HepG2 (cell line): ENCODE measurements around the gene BST1. TPM values are rescaled to one million over a fixed set of nuclear protein-coding genes. Genes with fewer than 3 reads are reported as not detected.

Experiments
- ATAC-seq: fragments of 200-7000 bp; cut with Tn5 transposase; 3 replicates; pipeline ENCODE4 v1.9.1; 2020; ENCODE audit warnings: mild to moderate bottlenecking, moderate library complexity
- BruUV-seq: library from RNA; stranded (reverse); fragments of 400-500 nt; replicated peaks from 2 replicates; lab custom pipeline; 2021; lab: Mats Ljungman, UMichigan
- CTCF ChIA-PET: fragments of 300-600 bp; formaldehyde crosslinking; extraction: SDS; loops from one replicate; lab custom pipeline; 2021; ENCODE audit warnings: low total read pairs, inconsistent platforms, low intra/inter-chr PET ratio; lab: Yijun Ruan, JAX
- POLR2A ChIA-PET: fragments of 350-600 bp; sonication (Branson Sonifier 250); formaldehyde crosslinking; loops from one replicate; lab custom pipeline; 2020; ENCODE audit warnings: antibody characterized with exemption, inconsistent platforms; lab: Yijun Ruan, JAX
- DNase-seq: peaks from one replicate; pipeline ENCODE4 v3.0.0-alpha.2; 2015; ENCODE audit warnings: low spot score
- FAIRE-seq: peaks from 3 replicates; lab custom pipeline; 2011; peaks lifted over from hg19 to GRCh38; lab: Jason Lieb, UNC
- H2AFZ ChIP-seq: one replicate; pipeline ENCODE4 v1.6.1; 2011; ENCODE audit warnings: low read length, inconsistent platforms
- H3K27ac ChIP-seq: fragments of 300-600 bp; 3 replicates; pipeline ENCODE4 v1.8.0; 2011; ENCODE audit warnings: mixed run types, mild to moderate bottlenecking, mixed read lengths, low read length, inconsistent platforms; ENCODE audit not compliant: insufficient read depth; ENCODE audit errors: extremely low read length
- H3K27me3 ChIP-seq, 2 experiments: fragments of 200-600 bp in 1 of 2; 2 replicates in 1 of 2; 3 replicates in 1 of 2; pipeline versions ENCODE4 v1.6.0 to v1.8.0; 2011; ENCODE audit warnings: low read length in 2 of 2, mild to moderate bottlenecking in 2 of 2, moderate library complexity in 2 of 2, inconsistent platforms in 1 of 2; ENCODE audit not compliant: insufficient read depth in 2 of 2, control insufficient read depth in 1 of 2
- H3K36me3 ChIP-seq, 2 experiments: fragments of 200-600 bp in 1 of 2; replicated peaks in 1 of 2; 2 replicates in 1 of 2; 3 replicates in 1 of 2; pipeline versions ENCODE4 v1.5.1 to v1.8.0; 2011; ENCODE audit warnings: low read length in 2 of 2, inconsistent platforms in 1 of 2; ENCODE audit not compliant: insufficient read depth in 2 of 2, control insufficient read depth in 1 of 2
- H3K4me1 ChIP-seq: 2 replicates; pipeline ENCODE4 v1.5.1; 2012; ENCODE audit warnings: low read length, inconsistent platforms; ENCODE audit not compliant: insufficient read depth
- H3K4me2 ChIP-seq: 2 replicates; pipeline ENCODE4 v1.6.0; 2011; ENCODE audit warnings: low read depth, low read length, inconsistent platforms
- H3K4me3 ChIP-seq, 3 experiments: fragments of 200-600 bp in 1 of 3; sonication (generic), shearing (Covaris generic) in 1 of 3; replicated peaks in 1 of 3; 2 replicates each; pipeline ENCODE4 v1.5.1; 2011 to 2016; ENCODE audit warnings: low read length in 3 of 3, inconsistent platforms in 2 of 3, low read depth in 2 of 3, mild to moderate bottlenecking in 2 of 3, control low read depth in 1 of 3, mixed read lengths in 1 of 3; ENCODE audit not compliant: insufficient read depth in 1 of 3
- H3K79me2 ChIP-seq: one replicate; pipeline ENCODE4 v1.6.1; 2011; ENCODE audit warnings: low read length, inconsistent platforms; ENCODE audit not compliant: insufficient read depth
- H3K9ac ChIP-seq: 2 replicates; pipeline ENCODE4 v1.6.0; 2011; ENCODE audit warnings: mild to moderate bottlenecking, low read depth, low read length, inconsistent platforms; ENCODE audit not compliant: insufficient read depth
- H3K9me3 ChIP-seq: 2 replicates; pipeline ENCODE4 v1.5.1; 2012; ENCODE audit warnings: mild to moderate bottlenecking, low read length
- H4K20me1 ChIP-seq: 2 replicates; pipeline ENCODE4 v1.6.0; 2011; ENCODE audit warnings: inconsistent platforms, mild to moderate bottlenecking, low read length, moderate library complexity; ENCODE audit not compliant: insufficient read depth
- ELK4 ChIP-seq: sonication (generic); formaldehyde crosslinking; IDR thresholded peaks from 2 replicates; pipeline ENCODE4 v1.9.0; 2021; ENCODE audit warnings: missing genetic modification reagents, borderline replicate concordance
- EP300 ChIP-seq, 3 experiments: sonication (generic) in 1 of 3; formaldehyde crosslinking in 1 of 3; IDR thresholded peaks; 2 replicates each; pipeline versions ENCODE4 v1.5.1 to v1.6.1; 2011 to 2020; ENCODE audit warnings: low read depth in 2 of 3, low read length in 2 of 3, borderline replicate concordance in 1 of 3, improper control_type of control experiment in 1 of 3, mild to moderate bottlenecking in 1 of 3, missing genetic modification reagents in 1 of 3, moderate library complexity in 1 of 3
- FOSL1 ChIP-seq: sonication (generic); formaldehyde crosslinking; IDR thresholded peaks from 2 replicates; pipeline ENCODE4 v1.9.0; 2021; ENCODE audit warnings: missing genetic modification reagents, borderline replicate concordance
- GABPB1 ChIP-seq: IDR thresholded peaks from 2 replicates; pipeline ENCODE4 v1.6.1; 2016; ENCODE audit warnings: mild to moderate bottlenecking, missing genetic modification reagents, moderate library complexity, missing compliant biosample characterization
- MAFF ChIP-seq: IDR thresholded peaks from 2 replicates; pipeline ENCODE4 v1.6.1; 2011; ENCODE audit warnings: low read depth, low read length, improper control_type of control experiment
- NAIF1 ChIP-seq: sonication (generic); formaldehyde crosslinking; IDR thresholded peaks from 2 replicates; pipeline ENCODE4 v1.5.0; 2020; ENCODE audit warnings: mild to moderate bottlenecking, missing genetic modification reagents, borderline replicate concordance
- NFAT5 ChIP-seq: sonication (generic); formaldehyde crosslinking; IDR thresholded peaks from 2 replicates; pipeline ENCODE4 v1.4.0; 2020; ENCODE audit warnings: missing genetic modification reagents
- PHB2 ChIP-seq: fragments of 450-650 bp; IDR thresholded peaks from 2 replicates; pipeline ENCODE4 v1.6.1; 2018; ENCODE audit not compliant: partially characterized antibody
- RBM39 ChIP-seq: fragments of 200-400 bp; formaldehyde crosslinking; IDR thresholded peaks from one replicate; pipeline ENCODE4 v1.6.1; 2018; ENCODE audit warnings: antibody characterized with exemption, mild to moderate bottlenecking, low read depth, low read length; ENCODE audit not compliant: poor library complexity, severe bottlenecking
- ZC3H4 ChIP-seq: sonication (generic); formaldehyde crosslinking; IDR thresholded peaks from 2 replicates; pipeline ENCODE4 v1.4.0; 2020; ENCODE audit warnings: missing genetic modification reagents, borderline replicate concordance
- ZFAT ChIP-seq: sonication (generic); formaldehyde crosslinking; conservative IDR thresholded peaks from 2 replicates; pipeline ENCODE4 v1.8.1; 2023; ENCODE audit warnings: missing genetic modification reagents, inconsistent platforms
- ZNF451 ChIP-seq: sonication (generic); formaldehyde crosslinking; IDR thresholded peaks from 2 replicates; pipeline ENCODE4 v1.5.0; 2020; ENCODE audit warnings: mild to moderate bottlenecking, missing genetic modification reagents
- ZSCAN9 ChIP-seq: IDR thresholded peaks from 2 replicates; pipeline ENCODE4 v1.6.1; 2016; ENCODE audit warnings: borderline replicate concordance
- WGBS: methylation state at CpG from one replicate; pipeline ENCODE4 v1.1.6; 2017; ENCODE audit warnings: low lambda C conversion rate; 5-methylcytosine and 5-hydroxymethylcytosine counted together
- in situ Hi-C: cut with HindIII; loops from 2 replicates; pipeline ENCODE4 v1.10.0; 2017; ENCODE audit warnings: low pct_unique_long_range_greater_than_20kb; ENCODE audit not compliant: extremely low pct_ligation_motif_present
- intact Hi-C: fragments of 100-400 bp; cut with micrococcal nuclease; formaldehyde crosslinking; loops from one replicate; pipeline ENCODE4 v1.10.0; 2022; ENCODE audit not compliant: unreplicated experiment
- polyA plus RNA-seq, 8 experiments: library from polyadenylated mRNA; depleted of rRNA in 3 of 8; stranded (reverse) in 7 of 8; unstranded in 1 of 8; fragments of >200 nt; fragmentation: Illumina TruSeq in 4 of 8; extraction: Trizol in 4 of 8; gene quantifications; 2 replicates each; pipeline versions ENCODE4 v1.2.1 to v1.2.3, GENCODE V29; 2011 to 2016; ENCODE audit warnings: low read depth in 4 of 8, missing spikeins in 1 of 8, mixed read lengths in 1 of 8; ENCODE audit not compliant: insufficient read depth in 1 of 8
- total RNA-seq, 5 experiments: library from RNA; depleted of rRNA; stranded (reverse); fragments of >200 nt; fragmentation: Illumina TruSeq; extraction: Trizol; gene quantifications; 2 replicates each; pipeline ENCODE4 v1.2.3, GENCODE V29; 2016; ENCODE audit warnings: low read depth in 1 of 5
- TF ChIP-seq, protein P1 (sequence below): sonication (generic); formaldehyde crosslinking; conservative IDR thresholded peaks from 2 replicates; pipeline ENCODE4 v1.4.0; 2020; ENCODE audit warnings: missing genetic modification reagents
- TF ChIP-seq, protein P2 (sequence below): sonication (generic); formaldehyde crosslinking; IDR thresholded peaks from 2 replicates; pipeline ENCODE4 v1.9.0; 2021; ENCODE audit warnings: missing genetic modification reagents, mild to moderate bottlenecking, borderline replicate concordance

BST1 gene
- total and polyA plus RNA-seq, 2 of the 13 experiments (the other 11 are each of a cell fraction or from before 2014, with no cell fraction given) = 0.09 to 0.49 TPM

- no peak for TF ChIP-seq ZSCAN9 (CRISPR knock-in tag)
- no peak for TF ChIP-seq ELK4 (CRISPR knock-in tag)
Measured at GRCh38 chr4:15737255-15737654, 34.4 kb downstream of the BST1 start (continued).

DNA sequence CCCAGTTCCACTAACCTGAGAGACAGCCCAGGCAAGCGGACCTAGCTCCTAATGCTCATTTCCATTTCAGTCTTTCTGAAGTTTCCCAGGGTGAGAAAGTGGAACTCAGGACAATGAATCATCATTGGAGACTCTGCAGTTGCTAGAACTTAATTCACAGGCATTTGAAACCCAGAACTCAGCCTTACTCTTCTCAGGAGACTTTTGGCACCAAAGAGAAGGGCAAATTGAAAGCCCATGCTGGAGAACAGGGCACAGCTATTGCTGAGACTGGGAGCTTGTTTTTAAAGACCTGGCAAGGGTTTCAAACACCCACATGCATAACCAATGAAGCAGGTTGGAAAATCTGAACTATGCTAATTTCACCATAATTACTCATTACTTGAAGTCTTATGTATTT lies 36.0 kb downstream of the BST1 start:
- Histone ChIP-seq H3K36me3 (no peaks in the 10 kb centered on the region), H3K9ac (no peak overlapping the region), H3K9me3 (peaks cover 12% of the 10 kb centered on the region), H3K79me2 (no peaks in the 10 kb centered on the region), H2AFZ (no peak overlapping the region), H3K4me2 (no peak overlapping the region), H3K4me3 (no peak overlapping the region), H3K4me1 (peaks cover 17% of the 10 kb centered on the region), H4K20me1 (no peaks in the 10 kb centered on the region), H3K27ac (no peak overlapping the region), H3K27me3 (peaks cover 0 to 10% of the 10 kb centered on the region in 2 experiments; a peak in 3 of 5 replicates)
- in situ Hi-C loops = no loop called here
- ChIA-PET CTCF (no interaction called here), POLR2A (no interaction called here)
- no TSS peak for BruUV-seq
- intact Hi-C loops = no loop called here
- no peak for FAIRE-seq
- DNase-seq = no peak
- no peak for ATAC-seq
- WGBS = 23% methylated on average over 1 of the region's 1 CpG
- TF ChIP-seq ZFAT (CRISPR knock-in tag) (no peak), MAFF (no peak), FOSL1 (CRISPR knock-in tag) (no peak), NAIF1 (CRISPR knock-in tag) (no peak), RBM39 (no peak), EP300 (IDR thresholded peaks at IDR 0.05; ENCODE audit: low read depth in 2 of 2, low read length in 2 of 2) (no peak), EP300 (CRISPR knock-in tag; IDR thresholded peaks at IDR 0.05; ENCODE audit: borderline replicate concordance) (no peak), ZNF451 (no peak), ZC3H4 (CRISPR knock-in tag) (no peak), GABPB1 (CRISPR knock-in tag) (no peak), NFAT5 (no peak), PHB2 (no peak)
- TF ChIP-seq, protein P1, sequence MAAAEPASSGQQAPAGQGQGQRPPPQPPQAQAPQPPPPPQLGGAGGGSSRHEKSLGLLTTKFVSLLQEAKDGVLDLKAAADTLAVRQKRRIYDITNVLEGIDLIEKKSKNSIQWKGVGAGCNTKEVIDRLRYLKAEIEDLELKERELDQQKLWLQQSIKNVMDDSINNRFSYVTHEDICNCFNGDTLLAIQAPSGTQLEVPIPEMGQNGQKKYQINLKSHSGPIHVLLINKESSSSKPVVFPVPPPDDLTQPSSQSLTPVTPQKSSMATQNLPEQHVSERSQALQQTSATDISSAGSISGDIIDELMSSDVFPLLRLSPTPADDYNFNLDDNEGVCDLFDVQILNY (CRISPR knock-in tag) = no peak
- TF ChIP-seq, protein P2, sequence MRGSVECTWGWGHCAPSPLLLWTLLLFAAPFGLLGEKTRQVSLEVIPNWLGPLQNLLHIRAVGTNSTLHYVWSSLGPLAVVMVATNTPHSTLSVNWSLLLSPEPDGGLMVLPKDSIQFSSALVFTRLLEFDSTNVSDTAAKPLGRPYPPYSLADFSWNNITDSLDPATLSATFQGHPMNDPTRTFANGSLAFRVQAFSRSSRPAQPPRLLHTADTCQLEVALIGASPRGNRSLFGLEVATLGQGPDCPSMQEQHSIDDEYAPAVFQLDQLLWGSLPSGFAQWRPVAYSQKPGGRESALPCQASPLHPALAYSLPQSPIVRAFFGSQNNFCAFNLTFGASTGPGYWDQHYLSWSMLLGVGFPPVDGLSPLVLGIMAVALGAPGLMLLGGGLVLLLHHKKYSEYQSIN (CRISPR knock-in tag) = no peak
